GM12874 (cell line): ENCODE data around the gene GPD2.

ENCODE experiments used
- TF ChIP-seq, protein P1 (sequence below): IDR thresholded peaks from 2 replicates; pipeline ENCODE4 v1.5.1; 2011; ENCODE audit warnings: low read depth, mild to moderate bottlenecking, control low read depth, low read length, moderate library complexity; ENCODE audit not compliant: insufficient read depth

The GPD2 gene

DNA sequence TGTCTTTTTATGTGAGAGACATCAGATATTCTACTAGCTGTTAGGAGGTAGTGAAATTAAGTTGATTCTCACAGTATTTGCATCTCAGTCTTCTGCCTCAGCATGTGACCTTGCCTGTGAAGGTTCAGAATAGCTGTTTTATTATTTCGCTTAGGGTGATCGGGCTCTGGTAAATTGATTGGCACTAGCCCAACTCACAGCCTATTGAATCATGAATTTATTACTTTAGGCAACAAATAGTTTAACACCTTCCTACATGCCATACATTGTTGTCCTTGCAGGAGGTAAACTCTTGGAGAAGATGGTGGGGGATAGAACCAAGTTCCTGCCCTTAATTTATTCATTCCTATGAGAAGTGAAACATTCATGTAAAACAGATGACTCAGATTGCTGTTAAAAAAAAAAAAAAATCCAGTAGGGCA lies 101.9 kb downstream of the GPD2 start:
- TF ChIP-seq, protein P1, sequence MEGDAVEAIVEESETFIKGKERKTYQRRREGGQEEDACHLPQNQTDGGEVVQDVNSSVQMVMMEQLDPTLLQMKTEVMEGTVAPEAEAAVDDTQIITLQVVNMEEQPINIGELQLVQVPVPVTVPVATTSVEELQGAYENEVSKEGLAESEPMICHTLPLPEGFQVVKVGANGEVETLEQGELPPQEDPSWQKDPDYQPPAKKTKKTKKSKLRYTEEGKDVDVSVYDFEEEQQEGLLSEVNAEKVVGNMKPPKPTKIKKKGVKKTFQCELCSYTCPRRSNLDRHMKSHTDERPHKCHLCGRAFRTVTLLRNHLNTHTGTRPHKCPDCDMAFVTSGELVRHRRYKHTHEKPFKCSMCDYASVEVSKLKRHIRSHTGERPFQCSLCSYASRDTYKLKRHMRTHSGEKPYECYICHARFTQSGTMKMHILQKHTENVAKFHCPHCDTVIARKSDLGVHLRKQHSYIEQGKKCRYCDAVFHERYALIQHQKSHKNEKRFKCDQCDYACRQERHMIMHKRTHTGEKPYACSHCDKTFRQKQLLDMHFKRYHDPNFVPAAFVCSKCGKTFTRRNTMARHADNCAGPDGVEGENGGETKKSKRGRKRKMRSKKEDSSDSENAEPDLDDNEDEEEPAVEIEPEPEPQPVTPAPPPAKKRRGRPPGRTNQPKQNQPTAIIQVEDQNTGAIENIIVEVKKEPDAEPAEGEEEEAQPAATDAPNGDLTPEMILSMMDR = no peak

DNA sequence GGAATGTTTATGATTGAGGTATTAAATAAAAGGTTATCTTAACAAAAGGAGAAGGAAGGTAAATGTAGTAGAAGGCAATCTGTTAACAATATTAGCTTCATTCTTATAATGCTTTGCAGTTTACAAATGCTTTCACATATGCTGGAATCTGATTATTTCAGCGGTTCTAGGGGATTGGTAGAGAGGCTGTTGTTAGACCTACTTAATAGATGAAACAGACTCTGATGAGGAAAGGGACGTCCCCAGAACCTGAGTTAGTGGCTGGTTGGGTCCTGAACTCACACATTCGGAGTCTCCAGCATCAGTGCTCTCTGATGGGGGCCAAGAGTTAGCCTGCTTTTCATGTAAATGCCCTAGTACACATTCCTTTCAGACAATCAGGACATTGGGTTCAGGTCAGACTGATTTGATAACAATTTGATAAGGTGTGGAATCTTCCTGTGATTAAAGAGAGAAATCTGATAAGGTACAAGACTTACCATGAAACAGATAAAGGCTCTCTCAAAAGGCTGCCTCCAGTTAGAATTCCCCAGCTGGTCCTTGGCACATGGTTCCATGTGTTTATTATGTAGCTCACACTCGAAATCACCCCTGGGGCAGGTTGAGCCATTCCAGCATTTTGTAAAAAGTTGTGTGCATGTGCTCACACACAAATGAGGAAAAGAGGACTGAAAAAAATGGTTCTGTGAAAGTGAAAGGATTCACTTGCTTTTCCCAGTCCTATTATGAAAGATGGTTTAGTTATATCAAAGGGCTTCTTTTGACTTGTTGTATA lies 103.1 kb downstream of the GPD2 start:
- TF ChIP-seq, protein P1 = no peak

DNA sequence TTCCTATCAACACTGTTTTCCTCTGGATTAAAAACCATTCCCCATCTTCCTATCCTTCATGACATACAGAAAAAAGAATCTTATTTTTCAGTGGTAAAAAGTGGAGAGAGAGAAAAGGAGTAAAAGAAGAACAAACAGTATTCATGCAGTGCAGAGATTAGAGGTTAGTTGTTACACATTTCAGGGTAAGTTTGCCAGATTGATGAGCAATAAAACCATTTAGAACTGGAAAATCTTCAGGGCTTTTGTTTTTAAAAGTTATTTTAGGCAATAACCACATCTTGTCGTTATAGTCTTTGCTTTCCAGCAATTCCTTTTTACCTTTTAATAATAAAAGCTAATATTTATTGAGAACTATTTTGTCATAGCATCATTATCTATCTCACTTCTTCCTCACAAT lies 104.5 kb downstream of the GPD2 start:
- TF ChIP-seq, protein P1 = no peak

DNA sequence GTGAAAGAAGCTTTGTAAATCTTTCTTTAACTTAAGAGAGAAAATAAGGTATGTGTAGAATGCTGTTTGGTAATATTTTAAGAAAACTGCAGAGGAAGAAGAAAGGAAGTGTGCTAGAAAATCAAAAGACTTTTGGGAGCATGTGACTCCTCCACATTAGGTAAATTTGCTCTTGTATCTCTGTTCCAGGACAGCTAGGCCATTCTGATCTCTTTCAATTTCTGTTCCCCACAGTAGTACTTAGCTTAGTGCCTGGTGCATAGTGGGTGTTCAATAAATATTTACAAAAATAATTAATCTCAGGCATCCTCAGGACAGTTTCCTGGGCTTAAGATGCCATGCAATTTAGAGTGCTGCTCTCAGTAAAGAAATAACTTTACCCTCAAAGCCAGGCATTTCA lies 105.0 kb downstream of the GPD2 start:
- TF ChIP-seq, protein P1 = no peak

DNA sequence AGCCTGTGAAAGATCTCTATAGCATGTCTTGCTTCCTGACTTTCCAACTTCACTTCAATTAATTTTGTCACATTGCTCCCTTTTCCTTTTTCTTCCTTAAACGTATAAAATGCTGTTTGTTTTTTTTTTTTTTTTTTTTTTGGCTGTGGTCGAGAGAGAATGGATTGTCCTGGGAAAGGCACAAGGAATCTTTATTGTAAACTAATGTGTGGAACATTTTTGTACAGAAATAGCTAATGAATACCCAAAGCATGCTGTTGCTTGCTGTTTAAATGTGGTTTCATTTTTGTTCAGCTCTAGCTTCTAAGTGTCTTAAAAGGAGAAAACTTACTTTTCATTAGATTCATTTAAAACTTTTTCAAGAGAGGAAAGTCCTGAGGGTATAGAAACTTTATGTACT lies 105.5 kb downstream of the GPD2 start:
- TF ChIP-seq, protein P1 = no peak

DNA sequence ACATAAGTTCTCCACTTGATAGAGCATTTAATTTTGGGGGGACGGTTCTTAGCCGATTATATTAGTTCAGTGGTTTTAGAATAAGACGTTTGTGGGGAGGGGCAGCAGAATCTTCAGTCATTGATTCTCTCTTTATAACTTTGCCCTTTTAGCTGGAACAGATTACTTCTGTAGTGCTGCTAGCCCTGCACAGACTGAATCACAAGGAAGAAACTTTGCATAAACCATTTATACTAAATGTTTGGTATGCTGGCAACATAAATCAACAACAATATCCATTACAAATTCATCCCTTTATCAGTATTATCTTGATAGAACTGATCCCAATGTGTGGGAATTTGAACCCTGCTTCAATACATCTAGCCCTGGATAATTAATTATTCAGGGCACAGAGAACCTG lies 112.2 kb downstream of the GPD2 start:
- TF ChIP-seq, protein P1 = no peak

DNA sequence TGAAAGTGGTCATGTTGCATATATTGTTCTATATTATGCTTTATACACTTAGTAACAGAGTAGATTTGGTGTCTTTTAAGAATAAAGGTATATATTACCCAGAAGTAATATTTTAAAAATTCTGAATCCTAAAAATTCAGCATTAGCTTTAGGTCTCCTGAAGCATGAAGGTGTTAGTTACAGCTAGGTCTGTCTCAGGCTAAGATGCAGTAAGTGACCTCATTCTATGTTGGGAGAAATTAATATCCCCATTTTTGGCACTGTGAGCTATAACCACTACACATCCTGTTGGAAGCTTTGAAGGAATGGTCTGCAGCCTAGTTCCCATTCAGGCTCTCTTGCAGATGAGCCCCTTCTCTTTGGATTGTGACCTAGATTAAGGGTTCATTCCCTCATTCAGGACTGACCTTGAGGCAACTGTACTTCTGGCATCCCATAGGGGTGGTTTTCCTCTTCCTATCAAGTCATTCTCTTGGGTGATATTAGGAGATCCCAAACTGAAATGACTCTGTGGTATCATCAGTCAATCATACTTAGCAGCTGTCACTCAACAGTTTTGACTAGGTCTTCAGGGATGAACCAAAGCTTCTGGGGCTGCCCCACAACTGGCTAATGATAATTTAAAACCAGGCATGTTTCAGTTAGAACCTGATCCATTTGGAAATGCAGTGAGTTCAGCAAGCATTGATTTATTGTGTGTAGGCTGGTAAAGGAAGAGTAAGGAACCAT lies 117.7 kb downstream of the GPD2 start:
- TF ChIP-seq, protein P1 = no peak
